SU-DHL-6 (cell line): ENCODE data around the gene TOMM22.

ENCODE experiments used
- CTCF ChIP-seq: fragments of 200-600 bp; sonication (generic); IDR thresholded peaks from one replicate; pipeline ENCODE4 v1.5.1; 2017; ENCODE audit warnings: antibody characterized with exemption, mild to moderate bottlenecking, low read length, moderate library complexity; ENCODE audit not compliant: insufficient read depth, poor library complexity, severe bottlenecking
- EZH2phosphoT487 ChIP-seq: fragments of 200-600 bp; sonication (generic), shearing (Covaris generic); conservative IDR thresholded peaks from 2 replicates; pipeline ENCODE4 v1.6.1; 2018; ENCODE audit warnings: mild to moderate bottlenecking, antibody characterized with exemption, low read length, moderate library complexity, mixed read lengths

DNA sequence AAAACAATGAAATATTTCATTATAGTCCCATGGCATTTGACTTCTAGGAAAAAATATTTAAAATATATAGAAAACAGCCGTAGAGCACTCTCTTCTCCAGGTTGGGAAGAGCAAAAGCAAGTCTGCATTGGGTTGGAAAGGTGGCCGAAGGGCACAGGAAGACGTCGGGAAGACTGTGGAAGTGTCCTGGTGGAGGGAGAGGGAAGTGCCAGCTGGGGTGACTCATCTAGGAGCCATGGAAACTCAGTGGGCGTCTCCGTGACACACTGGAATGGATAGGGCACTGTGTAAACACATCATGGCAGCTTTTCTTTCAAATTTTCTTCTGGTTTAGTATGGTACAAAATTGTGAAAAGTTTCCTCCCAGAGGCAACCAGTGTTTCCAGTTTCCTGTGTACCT, 36.7 kb downstream of the TOMM22 start:
- TF ChIP-seq CTCF (no peak), EZH2phosphoT487 (no peak)
